K562 (cell line): ENCODE data around the gene SEC22C. TPM values are rescaled to one million over a fixed set of nuclear protein-coding genes. Genes with fewer than 3 reads are reported as not detected.

Source experiments
- AFF1 ChIP-seq, 2 experiments: fragments of 450-650 bp; IDR thresholded peaks; 2 replicates each; pipeline ENCODE4 v1.6.1; 2018; ENCODE audit warnings: mild to moderate bottlenecking in 2 of 2, low read depth in 1 of 2; ENCODE audit not compliant: partially characterized antibody in 2 of 2
- E2F8 ChIP-seq: fragments of 450-650 bp; IDR thresholded peaks from 2 replicates; pipeline ENCODE4 v1.7.1; 2018; ENCODE audit warnings: mild to moderate bottlenecking, low read depth; ENCODE audit not compliant: partially characterized antibody
- HNRNPK ChIP-seq: fragments of 200-400 bp; formaldehyde crosslinking; IDR thresholded peaks from one replicate; pipeline ENCODE4 v1.6.1; 2018; ENCODE audit warnings: mild to moderate bottlenecking, low read depth, low read length; ENCODE audit not compliant: poor library complexity, severe bottlenecking
- KLF1 ChIP-seq: fragments of 450-650 bp; IDR thresholded peaks from 2 replicates; pipeline ENCODE4 v1.6.1; 2016; ENCODE audit warnings: missing genetic modification characterization, missing compliant biosample characterization
- MTA1 ChIP-seq: fragments of 450-650 bp; IDR thresholded peaks from 2 replicates; pipeline ENCODE4 v1.6.1; 2017; ENCODE audit warnings: borderline replicate concordance
- NUFIP1 ChIP-seq: fragments of 450-650 bp; IDR thresholded peaks from 2 replicates; pipeline ENCODE4 v1.6.1; 2018; ENCODE audit not compliant: partially characterized antibody
- SPI1 ChIP-seq: IDR thresholded peaks from 2 replicates; pipeline ENCODE4 v1.6.1; 2011; ENCODE audit warnings: low read depth, low read length, control low read depth, borderline replicate concordance
- SREBF1 ChIP-seq: fragments of 150-350 bp; IDR thresholded peaks from 2 replicates; pipeline ENCODE4 v1.6.1; 2014; ENCODE audit warnings: antibody characterized with exemption, low read depth, low read length, borderline replicate concordance
- SRSF7 ChIP-seq: fragments of 200-400 bp; formaldehyde crosslinking; optimal IDR thresholded peaks from 2 replicates; pipeline ENCODE3; 2017; ENCODE audit warnings: mild to moderate bottlenecking, low read depth, low read length
- THAP12 ChIP-seq: fragments of 250-450 bp; sonication (Bioruptor Pico); IDR thresholded peaks from 2 replicates; pipeline ENCODE4 v1.9.0; 2021; ENCODE audit warnings: mild to moderate bottlenecking, inconsistent platforms
- ZNF175 ChIP-seq: fragments of 200-800 bp; sonication (Bioruptor generic); IDR thresholded peaks from 2 replicates; pipeline ENCODE4 v1.6.1; 2016; ENCODE audit warnings: low read depth, mild to moderate bottlenecking, missing genetic modification characterization, missing compliant biosample characterization
- ZNF384 ChIP-seq: IDR thresholded peaks from 2 replicates; pipeline ENCODE4 v1.6.1; 2012; ENCODE audit warnings: low read depth, low read length, improper control_type of control experiment
- ZNF77 ChIP-seq: fragments of 250-450 bp; sonication (Bioruptor Pico); IDR thresholded peaks from 2 replicates; pipeline ENCODE4 v1.5.0; 2020
- polyA plus RNA-seq, 8 experiments: library from polyadenylated mRNA; depleted of rRNA in 4 of 8; stranded (reverse) in 5 of 8; unstranded in 3 of 8; fragments of >200 nt; fragmentation: Nextera tagmentation in 2 of 8; fragmentation: Illumina TruSeq in 1 of 8; extraction: Ambion mirVana in 2 of 8; extraction: Trizol in 1 of 8; gene quantifications; 2 replicates each; pipeline versions ENCODE4 v1.2.1 to v1.2.3, GENCODE V29; 2011 to 2014; ENCODE audit warnings: inconsistent platforms in 1 of 8, missing spikeins in 1 of 8
- total RNA-seq, 7 experiments: library from RNA; depleted of rRNA in 6 of 7; stranded (reverse); fragments of >200 nt in 6 of 7; fragmentation: Illumina TruSeq in 2 of 7; extraction: Trizol in 2 of 7; gene quantifications; 2 replicates each; pipeline versions ENCODE4 v1.2.1 to v1.2.3, GENCODE V29; 2011 to 2021; ENCODE audit warnings: low replicate concordance in 1 of 7
- TF ChIP-seq, protein P1 (sequence below): fragments of 250-450 bp; sonication (Bioruptor Pico); IDR thresholded peaks from 2 replicates; pipeline ENCODE4 v1.5.0; 2021; ENCODE audit warnings: mild to moderate bottlenecking, moderate library complexity

Gene SEC22C
- total and polyA plus RNA-seq, 9 of the 15 experiments (the other 6 are each of a cell fraction or from before 2014, with no cell fraction given): 35.6 to 68.4 (median 50.7) TPM

GRCh38 chr3:42581709-42582473 lies at the start of gene SEC22C (continued):
- no peak for TF ChIP-seq NUFIP1
- TF ChIP-seq SREBF1: no peak
- peak; percentile 44; the same call in 1 of the 2 replicates for TF ChIP-seq THAP12
- no peak for TF ChIP-seq SRSF7
- peak; percentile 96 for TF ChIP-seq KLF1 (tag)
- TF ChIP-seq MTA1: no peak
- no peak for TF ChIP-seq HNRNPK
- TF ChIP-seq ZNF77 (CRISPR knock-in tag): no peak
- TF ChIP-seq ZNF384: 0 out of 2 replicates have a peak, but pooled peaks have one; percentile 8
- TF ChIP-seq E2F8: peak; percentile 80
- TF ChIP-seq ZNF175 (CRISPR knock-in tag): peak; percentile 56; the same call in 1 of the 2 replicates
- TF ChIP-seq, protein P1, sequence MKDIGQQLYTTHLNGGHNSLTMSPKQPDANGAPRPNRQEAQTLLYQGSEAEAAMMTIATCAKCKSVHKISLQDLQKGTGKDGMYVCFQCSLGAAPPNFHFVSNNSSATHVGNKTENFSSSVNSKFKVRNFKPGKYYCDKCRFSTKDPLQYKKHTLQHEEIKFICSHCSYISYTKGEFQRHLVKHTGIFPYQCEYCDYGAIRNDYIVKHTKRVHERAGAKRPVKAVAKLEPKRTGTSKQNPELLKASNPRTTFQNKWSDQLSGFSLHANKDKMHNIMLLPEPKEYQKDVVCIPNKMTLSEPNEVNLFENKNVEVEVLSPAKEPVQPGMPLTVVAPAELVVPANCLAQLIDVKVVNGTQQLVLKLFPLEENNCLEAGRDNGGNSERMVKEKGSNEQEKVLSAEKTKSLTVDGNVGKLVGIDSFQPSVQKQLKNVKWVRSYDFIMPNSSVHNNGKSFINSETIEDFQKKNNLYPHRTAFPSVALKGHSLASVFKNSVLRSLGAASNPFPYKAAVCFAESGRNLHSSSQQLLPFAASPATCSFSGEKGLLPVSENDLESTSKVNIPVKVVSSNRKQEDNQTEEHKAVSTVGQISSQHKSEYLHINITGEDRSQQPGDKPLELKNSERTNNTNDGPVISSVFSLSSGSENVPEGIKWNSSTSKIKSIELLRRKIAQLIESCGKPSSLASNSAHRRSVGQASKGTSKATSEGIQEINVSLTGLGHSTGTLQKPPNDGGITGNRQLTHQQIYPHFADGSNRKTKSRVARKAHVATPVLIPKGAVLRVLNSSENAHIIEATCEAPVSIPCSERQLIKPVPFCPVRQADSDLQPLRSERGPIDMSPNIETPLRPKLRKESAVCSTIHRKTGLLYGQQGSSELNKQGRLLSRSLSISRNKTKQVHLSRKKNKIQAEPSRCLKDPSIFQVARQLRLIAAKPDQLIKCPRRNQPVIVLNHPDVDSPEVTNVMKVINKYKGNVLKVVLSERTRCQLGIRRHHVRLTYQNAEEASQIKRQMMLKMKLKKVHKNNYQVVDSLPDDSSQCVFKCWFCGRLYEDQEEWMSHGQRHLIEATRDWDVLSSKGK (CRISPR knock-in tag): no peak
- peak in 1 of 2 experiments; percentile 58 for TF ChIP-seq AFF1 (IDR thresholded peaks at IDR 0.05; ENCODE audit: low read depth in 1 of 2, partially characterized antibody in 2 of 2)
- no peak for TF ChIP-seq SPI1
